Panc1 (cell line): ENCODE data around the gene KRTAP2-1. TPM values are rescaled to one million over a fixed set of nuclear protein-coding genes. Genes with fewer than 3 reads are reported as not detected.

Source experiments
- ATAC-seq: fragments of 200-7000 bp; cut with Tn5 transposase; 2 replicates; pipeline ENCODE4 v1.9.1; 2020; ENCODE audit warnings: mild to moderate bottlenecking, moderate library complexity
- BruUV-seq: library from RNA; stranded (reverse); fragments of 400-500 nt; replicated peaks from 2 replicates; lab custom pipeline; 2021; lab: Mats Ljungman, UMichigan
- CTCF ChIA-PET: fragments of 300-600 bp; sonication (Branson Sonifier 250); formaldehyde crosslinking; loops from one replicate; lab custom pipeline; 2022; ENCODE audit warnings: antibody characterized with exemption; lab: Charles Lee
- POLR2A ChIA-PET: fragments of 300-600 bp; sonication (Branson Sonifier 250); formaldehyde crosslinking; loops from one replicate; lab custom pipeline; 2022; ENCODE audit warnings: antibody characterized with exemption; lab: Charles Lee
- DNase-seq: peaks from one replicate; pipeline ENCODE4 v3.0.0-alpha.2; 2010; ENCODE audit warnings: low read depth, low spot score
- H3K27ac ChIP-seq: 2 replicates; pipeline ENCODE4 v1.5.1; 2011; ENCODE audit warnings: mild to moderate bottlenecking, low read length, inconsistent platforms
- H3K27me3 ChIP-seq: fragments of 200-500 bp; sonication (Bioruptor generic); 2 replicates; pipeline ENCODE4 v1.6.0; 2014; ENCODE audit warnings: low read length, inconsistent platforms; ENCODE audit not compliant: control insufficient read depth, insufficient read depth
- H3K36me3 ChIP-seq: fragments of 200-500 bp; sonication (Bioruptor generic); 2 replicates; pipeline ENCODE4 v1.5.1; 2014; ENCODE audit warnings: inconsistent platforms, mild to moderate bottlenecking, low read length, moderate library complexity; ENCODE audit not compliant: control insufficient read depth, insufficient read depth
- H3K4me1 ChIP-seq: 2 replicates; pipeline ENCODE4 v1.5.1; 2011; ENCODE audit warnings: inconsistent platforms, mild to moderate bottlenecking, low read length, moderate library complexity; ENCODE audit not compliant: control insufficient read depth, insufficient read depth
- H3K4me3 ChIP-seq, 2 experiments: 2 replicates each; pipeline ENCODE4 v1.5.1; 2011 to 2012; ENCODE audit warnings: low read depth in 2 of 2, low read length in 2 of 2, mild to moderate bottlenecking in 2 of 2, inconsistent platforms in 1 of 2, moderate library complexity in 1 of 2
- H3K9me3 ChIP-seq: fragments of 200-500 bp; sonication (Bioruptor generic); 2 replicates; pipeline ENCODE4 v1.5.1; 2014; ENCODE audit warnings: low read depth, mild to moderate bottlenecking, inconsistent platforms, low read length, moderate library complexity; ENCODE audit not compliant: control insufficient read depth, insufficient read depth
- POLR2AphosphoS5 ChIP-seq: IDR thresholded peaks from 2 replicates; pipeline ENCODE4 v1.6.1; 2012; ENCODE audit warnings: mild to moderate bottlenecking, low read depth, low read length, moderate library complexity
- SIN3A ChIP-seq: IDR thresholded peaks from 2 replicates; pipeline ENCODE4 v1.6.1; 2012; ENCODE audit warnings: low read depth, mild to moderate bottlenecking, low read length, moderate library complexity, borderline replicate concordance; ENCODE audit not compliant: insufficient read depth
- TCF7L2 ChIP-seq: IDR thresholded peaks from 2 replicates; pipeline ENCODE4 v1.6.1; 2011; ENCODE audit warnings: mild to moderate bottlenecking, low read depth, low read length, inconsistent platforms
- in situ Hi-C: cut with HindIII; loops from 2 replicates; pipeline ENCODE4 v1.10.0; 2016; ENCODE audit warnings: low sequenced_read_pairs, low pct_unique_long_range_greater_than_20kb
- intact Hi-C: fragments of 100-400 bp; cut with micrococcal nuclease; formaldehyde crosslinking; loops from one replicate; pipeline ENCODE4 v1.10.0; 2022; ENCODE audit not compliant: unreplicated experiment
- total RNA-seq: library from RNA; stranded (reverse); gene quantifications from one replicate; pipeline ENCODE4 v1.2.1, GENCODE V29; 2021; ENCODE audit not compliant: unreplicated experiment
- TF ChIP-seq, protein P1 (sequence below): fragments of 450-650 bp; IDR thresholded peaks from 2 replicates; pipeline ENCODE4 v1.5.1; 2017; ENCODE audit warnings: mild to moderate bottlenecking
- TF ChIP-seq, protein P2 (sequence below), 2 experiments: IDR thresholded peaks; 2 replicates each; pipeline ENCODE4 v1.6.1; 2011 to 2012; ENCODE audit warnings: low read depth in 2 of 2, control low read depth in 1 of 2, low read length in 1 of 2, mild to moderate bottlenecking in 1 of 2, moderate library complexity in 1 of 2; ENCODE audit not compliant: insufficient read depth in 1 of 2

Gene KRTAP2-1
- total RNA-seq, 1 experiment from 2014 or later, result not detected

DNA sequence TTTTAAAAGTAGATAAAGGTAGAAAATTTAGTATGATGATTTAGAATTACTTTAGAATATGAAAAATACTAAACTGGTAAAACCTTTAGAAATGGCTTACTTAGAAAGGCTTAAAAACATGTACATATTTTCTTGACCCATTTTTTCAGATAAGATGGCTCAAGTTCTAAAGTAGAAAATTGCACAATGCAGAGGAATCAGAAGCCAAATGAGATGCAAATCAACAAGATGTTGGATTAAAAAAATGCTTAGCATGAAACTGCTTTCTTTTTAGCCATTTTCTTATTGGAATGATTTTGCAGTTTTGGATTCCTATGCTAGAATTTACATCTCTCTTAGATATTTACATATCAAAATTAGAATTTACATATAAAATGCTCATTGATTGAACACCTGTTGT lies 36.7 kb downstream of the KRTAP2-1 start:
- no peak for ATAC-seq

DNA sequence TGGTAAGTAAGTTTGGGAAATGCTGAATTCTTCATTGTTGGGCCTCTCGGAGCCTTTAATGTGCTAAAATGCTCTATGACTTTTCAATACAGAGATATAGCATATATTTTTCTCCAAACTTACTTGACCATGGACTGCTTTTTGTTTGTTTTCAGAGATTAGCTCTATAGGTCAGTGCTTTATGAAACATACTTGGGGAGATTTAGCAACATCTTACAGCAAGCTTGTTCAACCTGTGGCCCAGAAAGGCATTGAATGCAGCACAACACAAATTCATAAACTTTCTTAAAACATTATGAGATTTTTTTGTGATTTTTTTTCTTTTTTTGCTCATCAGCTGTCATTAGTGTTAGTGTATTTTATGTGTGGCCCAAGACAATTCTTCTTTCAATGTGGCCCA lies 37.2 kb downstream of the KRTAP2-1 start:
- H3K9me3 ChIP-seq, result no peaks in the 10 kb centered on the region
- ChIA-PET CTCF (no interaction called here), POLR2A (no interaction called here)
- in situ Hi-C loops, result no loop called here
- no TSS peak for BruUV-seq
- no peaks in the 10 kb centered on the region for H3K4me1 ChIP-seq
- no peak for DNase-seq
- intact Hi-C loops, result no loop called here
- ATAC-seq, result no peak
- H3K4me3 ChIP-seq, result no peak overlapping the region
- TF ChIP-seq, protein P1, sequence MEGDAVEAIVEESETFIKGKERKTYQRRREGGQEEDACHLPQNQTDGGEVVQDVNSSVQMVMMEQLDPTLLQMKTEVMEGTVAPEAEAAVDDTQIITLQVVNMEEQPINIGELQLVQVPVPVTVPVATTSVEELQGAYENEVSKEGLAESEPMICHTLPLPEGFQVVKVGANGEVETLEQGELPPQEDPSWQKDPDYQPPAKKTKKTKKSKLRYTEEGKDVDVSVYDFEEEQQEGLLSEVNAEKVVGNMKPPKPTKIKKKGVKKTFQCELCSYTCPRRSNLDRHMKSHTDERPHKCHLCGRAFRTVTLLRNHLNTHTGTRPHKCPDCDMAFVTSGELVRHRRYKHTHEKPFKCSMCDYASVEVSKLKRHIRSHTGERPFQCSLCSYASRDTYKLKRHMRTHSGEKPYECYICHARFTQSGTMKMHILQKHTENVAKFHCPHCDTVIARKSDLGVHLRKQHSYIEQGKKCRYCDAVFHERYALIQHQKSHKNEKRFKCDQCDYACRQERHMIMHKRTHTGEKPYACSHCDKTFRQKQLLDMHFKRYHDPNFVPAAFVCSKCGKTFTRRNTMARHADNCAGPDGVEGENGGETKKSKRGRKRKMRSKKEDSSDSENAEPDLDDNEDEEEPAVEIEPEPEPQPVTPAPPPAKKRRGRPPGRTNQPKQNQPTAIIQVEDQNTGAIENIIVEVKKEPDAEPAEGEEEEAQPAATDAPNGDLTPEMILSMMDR, result no peak
- TF ChIP-seq SIN3A, result no peak
- no peak for TF ChIP-seq TCF7L2
- TF ChIP-seq, protein P2, sequence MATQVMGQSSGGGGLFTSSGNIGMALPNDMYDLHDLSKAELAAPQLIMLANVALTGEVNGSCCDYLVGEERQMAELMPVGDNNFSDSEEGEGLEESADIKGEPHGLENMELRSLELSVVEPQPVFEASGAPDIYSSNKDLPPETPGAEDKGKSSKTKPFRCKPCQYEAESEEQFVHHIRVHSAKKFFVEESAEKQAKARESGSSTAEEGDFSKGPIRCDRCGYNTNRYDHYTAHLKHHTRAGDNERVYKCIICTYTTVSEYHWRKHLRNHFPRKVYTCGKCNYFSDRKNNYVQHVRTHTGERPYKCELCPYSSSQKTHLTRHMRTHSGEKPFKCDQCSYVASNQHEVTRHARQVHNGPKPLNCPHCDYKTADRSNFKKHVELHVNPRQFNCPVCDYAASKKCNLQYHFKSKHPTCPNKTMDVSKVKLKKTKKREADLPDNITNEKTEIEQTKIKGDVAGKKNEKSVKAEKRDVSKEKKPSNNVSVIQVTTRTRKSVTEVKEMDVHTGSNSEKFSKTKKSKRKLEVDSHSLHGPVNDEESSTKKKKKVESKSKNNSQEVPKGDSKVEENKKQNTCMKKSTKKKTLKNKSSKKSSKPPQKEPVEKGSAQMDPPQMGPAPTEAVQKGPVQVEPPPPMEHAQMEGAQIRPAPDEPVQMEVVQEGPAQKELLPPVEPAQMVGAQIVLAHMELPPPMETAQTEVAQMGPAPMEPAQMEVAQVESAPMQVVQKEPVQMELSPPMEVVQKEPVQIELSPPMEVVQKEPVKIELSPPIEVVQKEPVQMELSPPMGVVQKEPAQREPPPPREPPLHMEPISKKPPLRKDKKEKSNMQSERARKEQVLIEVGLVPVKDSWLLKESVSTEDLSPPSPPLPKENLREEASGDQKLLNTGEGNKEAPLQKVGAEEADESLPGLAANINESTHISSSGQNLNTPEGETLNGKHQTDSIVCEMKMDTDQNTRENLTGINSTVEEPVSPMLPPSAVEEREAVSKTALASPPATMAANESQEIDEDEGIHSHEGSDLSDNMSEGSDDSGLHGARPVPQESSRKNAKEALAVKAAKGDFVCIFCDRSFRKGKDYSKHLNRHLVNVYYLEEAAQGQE (IDR thresholded peaks at IDR 0.05; ENCODE audit: insufficient read depth in 1 of 2, low read depth in 2 of 2, low read length in 1 of 2), result no peak
- no peak for TF ChIP-seq POLR2AphosphoS5
- H3K27me3 ChIP-seq, result no peaks in the 10 kb centered on the region; the same call in 1 of the 2 replicates
- H3K27ac ChIP-seq, result no peak overlapping the region
- H3K36me3 ChIP-seq, result no peaks in the 10 kb centered on the region

More for the DNA sequence above, 36.7 kb downstream of the KRTAP2-1 start:
- Histone ChIP-seq H3K4me3 (no peak overlapping the region), H3K36me3 (no peaks in the 10 kb centered on the region), H3K9me3 (no peaks in the 10 kb centered on the region), H3K4me1 (no peaks in the 10 kb centered on the region), H3K27ac (no peak overlapping the region), H3K27me3 (no peaks in the 10 kb centered on the region; the same call in 1 of the 2 replicates)
- intact Hi-C loops, result no loop called here
- BruUV-seq, result no TSS peak
- ChIA-PET POLR2A (no interaction called here), CTCF (no interaction called here)
- in situ Hi-C loops, result no loop called here
- TF ChIP-seq POLR2AphosphoS5 (no peak), SIN3A (no peak), TCF7L2 (no peak)
- TF ChIP-seq, protein P2 (IDR thresholded peaks at IDR 0.05; ENCODE audit: insufficient read depth in 1 of 2, low read depth in 2 of 2, low read length in 1 of 2), result no peak
- TF ChIP-seq, protein P1, result no peak
- no peak for DNase-seq
